BE2C (cell line): ENCODE results near the gene SARDH.
"Not testable (repeated sequence)": the region's sequence is repeated elsewhere in the genome, so short reads cannot be mapped to it uniquely, and the experiment has no call there.

Source experiments
- DNase-seq: peaks from one replicate; pipeline ENCODE4 v3.0.0-alpha.2; 2020
- H3K27me3 ChIP-seq: fragments of 250-450 bp; sonication (Bioruptor Pico); 2 replicates; pipeline ENCODE4 v1.5.1; 2020; ENCODE audit warnings: mild to moderate bottlenecking
- H3K36me3 ChIP-seq: fragments of 250-450 bp; sonication (Bioruptor Pico); 2 replicates; pipeline ENCODE4 v1.5.1; 2020; ENCODE audit warnings: mild to moderate bottlenecking
- H3K4me1 ChIP-seq: fragments of 250-450 bp; sonication (Bioruptor Pico); 2 replicates; pipeline ENCODE4 v1.5.1; 2020
- H3K4me3 ChIP-seq: 2 replicates; pipeline ENCODE4 v1.5.1; 2011; ENCODE audit warnings: low read depth, low read length
- H3K9me3 ChIP-seq: fragments of 250-450 bp; sonication (Bioruptor Pico); 2 replicates; pipeline ENCODE4 v1.5.1; 2020
- TF ChIP-seq, protein P1 (sequence below): IDR thresholded peaks from 2 replicates; pipeline ENCODE4 v1.5.1; 2012; ENCODE audit warnings: mild to moderate bottlenecking, low read depth, low read length

Gene SARDH

DNA sequence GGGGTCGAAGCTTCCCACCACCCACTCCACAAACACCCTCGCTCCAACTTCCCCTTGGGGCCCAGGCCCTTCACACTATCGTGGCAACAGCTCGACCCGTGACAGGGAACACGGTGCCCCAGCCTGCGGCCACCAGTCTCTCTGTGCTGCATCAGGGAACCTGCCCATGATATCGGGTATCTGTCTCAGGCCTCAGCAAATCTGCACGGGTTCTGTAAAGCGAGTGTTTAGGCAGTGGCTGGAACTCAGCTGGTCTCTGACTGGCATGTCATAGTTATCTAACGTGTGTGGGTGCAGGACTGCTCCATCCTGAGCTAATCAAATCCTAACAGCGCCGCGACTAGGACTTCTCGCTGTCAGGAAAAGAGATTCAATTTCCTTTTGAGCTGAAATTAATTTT, 59.1 kb downstream of the SARDH start:
- no peak for DNase-seq
- Histone ChIP-seq H3K27me3 (no peaks in the 10 kb centered on the region), H3K4me1 (peaks cover 25% of the 10 kb centered on the region), H3K9me3 (no peaks in the 10 kb centered on the region), H3K4me3 (no peak overlapping the region), H3K36me3 (no peaks in the 10 kb centered on the region)
- TF ChIP-seq, protein P1, sequence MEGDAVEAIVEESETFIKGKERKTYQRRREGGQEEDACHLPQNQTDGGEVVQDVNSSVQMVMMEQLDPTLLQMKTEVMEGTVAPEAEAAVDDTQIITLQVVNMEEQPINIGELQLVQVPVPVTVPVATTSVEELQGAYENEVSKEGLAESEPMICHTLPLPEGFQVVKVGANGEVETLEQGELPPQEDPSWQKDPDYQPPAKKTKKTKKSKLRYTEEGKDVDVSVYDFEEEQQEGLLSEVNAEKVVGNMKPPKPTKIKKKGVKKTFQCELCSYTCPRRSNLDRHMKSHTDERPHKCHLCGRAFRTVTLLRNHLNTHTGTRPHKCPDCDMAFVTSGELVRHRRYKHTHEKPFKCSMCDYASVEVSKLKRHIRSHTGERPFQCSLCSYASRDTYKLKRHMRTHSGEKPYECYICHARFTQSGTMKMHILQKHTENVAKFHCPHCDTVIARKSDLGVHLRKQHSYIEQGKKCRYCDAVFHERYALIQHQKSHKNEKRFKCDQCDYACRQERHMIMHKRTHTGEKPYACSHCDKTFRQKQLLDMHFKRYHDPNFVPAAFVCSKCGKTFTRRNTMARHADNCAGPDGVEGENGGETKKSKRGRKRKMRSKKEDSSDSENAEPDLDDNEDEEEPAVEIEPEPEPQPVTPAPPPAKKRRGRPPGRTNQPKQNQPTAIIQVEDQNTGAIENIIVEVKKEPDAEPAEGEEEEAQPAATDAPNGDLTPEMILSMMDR: no peak

GRCh38 chr9:133677126-133678010, 60.8 kb downstream of the SARDH start:
- H3K36me3 ChIP-seq: no peaks in the 10 kb centered on the region
- no peaks in the 10 kb centered on the region for H3K27me3 ChIP-seq

GRCh38 chr9:133676450-133676849, 61.7 kb downstream of the SARDH start:
- H3K4me3 ChIP-seq: no peak overlapping the region
- no peaks in the 10 kb centered on the region; the same call in 1 of the 2 replicates for H3K9me3 ChIP-seq
- H3K4me1 ChIP-seq: peaks cover 13% of the 10 kb centered on the region
- no peaks in the 10 kb centered on the region for H3K36me3 ChIP-seq
- DNase-seq: no peak
- H3K27me3 ChIP-seq: no peaks in the 10 kb centered on the region
- TF ChIP-seq, protein P1: no peak

More at GRCh38 chr9:133677126-133678010, 60.8 kb downstream of the SARDH start:
- Histone ChIP-seq H3K4me3 (no peak overlapping the region), H3K4me1 (peaks cover 13% of the 10 kb centered on the region), H3K9me3 (no peaks in the 10 kb centered on the region)
- no peak for DNase-seq
- TF ChIP-seq, protein P1: no peak

GRCh38 chr9:133675796-133676195, 62.4 kb downstream of the SARDH start:
- DNase-seq, H3K27me3 ChIP-seq, H3K36me3 ChIP-seq, H3K4me3 ChIP-seq, H3K9me3 ChIP-seq: not testable (repeated sequence)
- H3K4me1 ChIP-seq: peaks cover 13% of the 10 kb centered on the region

- H3K27me3 ChIP-seq: no peaks in the 10 kb centered on the region
- no peaks in the 10 kb centered on the region; the same call in 1 of the 2 replicates for H3K9me3 ChIP-seq
- no peak overlapping the region for H3K4me3 ChIP-seq
- H3K4me1 ChIP-seq: peaks cover 7% of the 10 kb centered on the region
- DNase-seq: no peak
- H3K36me3 ChIP-seq: no peaks in the 10 kb centered on the region
- TF ChIP-seq, protein P1: no peak
Observed at GRCh38 chr9:133674091-133674490, 64.1 kb downstream of the SARDH start.

DNA sequence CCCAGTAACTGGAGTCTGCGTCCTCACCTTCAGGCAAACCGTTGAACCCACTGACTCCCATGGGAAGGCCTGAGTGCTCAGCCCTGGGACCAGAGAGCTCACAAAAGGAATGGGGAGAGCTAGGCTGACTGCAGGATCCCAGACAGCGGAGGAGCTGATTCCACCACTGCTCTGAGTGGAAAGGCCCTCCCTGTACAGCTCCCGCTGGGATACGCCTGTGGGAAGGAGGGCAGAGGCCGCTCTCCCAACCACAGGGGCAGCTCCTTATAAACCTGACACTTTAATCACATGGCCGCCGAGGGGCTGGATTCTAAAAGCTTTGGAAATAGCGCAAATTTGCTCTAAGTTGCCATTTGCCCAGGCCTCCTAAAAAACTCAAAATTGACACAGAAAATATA, 64.9 kb downstream of the SARDH start:
- H3K9me3 ChIP-seq: no peaks in the 10 kb centered on the region; the same call in 1 of the 2 replicates
- no peaks in the 10 kb centered on the region for H3K27me3 ChIP-seq
- no peaks in the 10 kb centered on the region for H3K4me1 ChIP-seq
- DNase-seq: no peak
- no peak overlapping the region for H3K4me3 ChIP-seq
- H3K36me3 ChIP-seq: no peaks in the 10 kb centered on the region
- TF ChIP-seq, protein P1: no peak
